ENCODE measurements around the gene MRPL47. TPM values are rescaled to one million over a fixed set of nuclear protein-coding genes. Genes with fewer than 3 reads are reported as not detected.

MRPL47 gene
- total and polyA plus RNA-seq, 9 of the 15 experiments (the other 6 are each of a cell fraction or from before 2014, with no cell fraction given) = 101 to 437 (median 141) TPM

DNA sequence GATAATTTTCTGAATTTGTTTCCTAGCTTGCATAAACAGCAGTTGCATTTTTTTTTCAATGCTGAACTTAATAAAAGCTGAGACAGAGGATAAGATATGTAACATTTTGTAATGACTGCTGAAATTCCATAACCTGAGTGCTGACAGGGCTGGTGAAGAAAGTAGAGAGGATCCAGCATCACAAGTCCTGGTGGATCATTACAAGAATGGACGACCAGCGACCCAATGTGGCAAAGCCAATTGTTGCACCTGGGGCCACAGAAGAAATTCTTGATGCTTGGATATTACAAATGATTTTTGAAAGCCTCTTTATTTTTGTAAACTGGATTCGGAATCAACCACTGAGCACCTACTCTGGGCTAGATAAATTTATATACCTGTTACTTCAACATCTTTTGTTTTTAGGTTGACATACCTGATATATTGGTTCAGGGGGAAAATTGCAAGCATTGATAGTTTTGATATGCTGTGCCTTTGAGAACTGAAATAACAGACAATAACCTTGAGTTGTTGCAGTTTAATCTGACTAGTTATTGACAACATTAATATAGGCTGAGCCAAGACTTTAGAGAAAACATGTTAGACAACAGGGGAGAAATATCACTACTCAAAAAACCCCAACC lies 45.6 kb downstream of the MRPL47 start:
- H4K20me1 ChIP-seq (replicated peaks; ENCODE audit: control insufficient read depth, insufficient read depth, low read length) = no peaks in the 10 kb centered on the region; the same call in 1 of the 2 replicates
- no peak overlapping the region for H2AFZ ChIP-seq (ENCODE audit: low read depth, low read length)
- no peak overlapping the region for H3K4me3 ChIP-seq
- H3K4me2 ChIP-seq (ENCODE audit: insufficient read depth, low read length) = no peak overlapping the region
- ATAC-seq = no peak
- in situ Hi-C loops (cut with MboI) (loop anchor here (25.0 kb wide), 1 partner anchor 547 kb away; no protein-coding TSS in a partner anchor), intact Hi-C loops (cut with micrococcal nuclease) (loop anchor here (1.0 to 2.0 kb wide), 4 partner anchors 138 to 544 kb away; partner anchors contain the start of gene ZNF639)
- no peak overlapping the region for H3K9ac ChIP-seq (ENCODE audit: insufficient read depth in 1 of 2, low read depth in 2 of 2, low read length in 2 of 2)
- no peak overlapping the region for H3K27ac ChIP-seq (ENCODE audit: extremely low read depth, low read depth, low read length)
- H3K79me2 ChIP-seq (ENCODE audit: control insufficient read depth, insufficient read depth, low read length) = peaks cover 8% of the 10 kb centered on the region
- 3% methylated on average over 3 of the region's 3 CpGs for WGBS (ENCODE audit: insufficient coverage, low coverage, missing lambda C conversion rate)
- DNase-seq (ENCODE audit: extremely low read depth in 1 of 4, low spot score in 3 of 4) = peak; percentile 38 to 78 (median 46)
- BruUV-seq (replicated peaks) = no TSS peak
- H3K36me3 ChIP-seq (ENCODE audit: control insufficient read depth, insufficient read depth, low read length) = no peaks in the 10 kb centered on the region
- H3K4me1 ChIP-seq (replicated peaks in 1 of 2; ENCODE audit: control insufficient read depth in 2 of 2, insufficient read depth in 2 of 2, low read length in 2 of 2) = peaks cover 2 to 6% of the 10 kb centered on the region in 2 experiments; a peak in 2 of 5 replicates
- no peaks in the 10 kb centered on the region for H3K27me3 ChIP-seq (ENCODE audit: control insufficient read depth in 2 of 2, insufficient read depth in 2 of 2, low read length in 2 of 2)
- peak; percentile 89 for FAIRE-seq
- ChIA-PET CTCF (ENCODE audit: low intra/inter-chr PET ratio) (interaction anchor here (0.6 to 2.4 kb wide), 6 partner anchors 112 to 543 kb away, joined by 3 to 12 read pairs (median 4); partner anchors contain the start of gene ZNF639), POLR2A (no interaction called here)
- no peaks in the 10 kb centered on the region for H3K9me1 ChIP-seq (ENCODE audit: control insufficient read depth, insufficient read depth, low read length)
- H3K9me3 ChIP-seq (replicated peaks; ENCODE audit: control insufficient read depth, insufficient read depth, low read depth, low read length) = no peaks in the 10 kb centered on the region
- TF ChIP-seq, protein P1, sequence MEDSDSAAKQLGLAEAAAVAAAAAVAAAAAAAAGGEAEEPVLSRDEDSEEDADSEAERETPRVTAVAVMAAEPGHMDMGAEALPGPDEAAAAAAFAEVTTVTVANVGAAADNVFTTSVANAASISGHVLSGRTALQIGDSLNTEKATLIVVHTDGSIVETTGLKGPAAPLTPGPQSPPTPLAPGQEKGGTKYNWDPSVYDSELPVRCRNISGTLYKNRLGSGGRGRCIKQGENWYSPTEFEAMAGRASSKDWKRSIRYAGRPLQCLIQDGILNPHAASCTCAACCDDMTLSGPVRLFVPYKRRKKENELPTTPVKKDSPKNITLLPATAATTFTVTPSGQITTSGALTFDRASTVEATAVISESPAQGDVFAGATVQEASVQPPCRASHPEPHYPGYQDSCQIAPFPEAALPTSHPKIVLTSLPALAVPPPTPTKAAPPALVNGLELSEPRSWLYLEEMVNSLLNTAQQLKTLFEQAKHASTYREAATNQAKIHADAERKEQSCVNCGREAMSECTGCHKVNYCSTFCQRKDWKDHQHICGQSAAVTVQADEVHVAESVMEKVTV (CRISPR knock-in tag; IDR thresholded peaks at IDR 0.05) = peak; percentile 62
- TF ChIP-seq STAG1 (CRISPR knock-in tag; IDR thresholded peaks at IDR 0.05; ENCODE audit: borderline replicate concordance) = peak; percentile 63; the same call in 1 of the 2 replicates
- no peak for TF ChIP-seq PHB2 (IDR thresholded peaks at IDR 0.05; ENCODE audit: low read depth)
- TF ChIP-seq SMC3 (conservative IDR thresholded peaks at IDR 0.05; ENCODE audit: insufficient read depth, low read depth, low read length) = peak; percentile 83
- TF ChIP-seq REST (IDR thresholded peaks at IDR 0.05; ENCODE audit: borderline replicate concordance) = peak; percentile 85
- TF ChIP-seq REST (CRISPR knock-in tag; IDR thresholded peaks at IDR 0.05; ENCODE audit: low read depth) = no peak
- TF ChIP-seq ZNF24 (IDR thresholded peaks at IDR 0.05) = 0 out of 2 replicates have a peak, but pooled peaks have one; percentile 23
- TF ChIP-seq RCOR1 (IDR thresholded peaks at IDR 0.05; ENCODE audit: borderline replicate concordance in 1 of 2, low read depth in 2 of 2, low read length in 2 of 2) = peak in 1 of 2 experiments; percentile 48; a peak in 1 of 4 replicates
- TF ChIP-seq MAZ (CRISPR knock-in tag; conservative IDR thresholded peaks at IDR 0.05 in 1 of 2, IDR thresholded peaks at IDR 0.05 in 1 of 2) = 0 out of 4 replicates have a peak, but pooled peaks of 1 of the 2 experiments have one; percentile 38
- no peak for TF ChIP-seq ZNF277 (CRISPR knock-in tag; IDR thresholded peaks at IDR 0.05; ENCODE audit: borderline replicate concordance)
